Right lobe of liver (tissue), 6 donors: ENCODE measurements around the gene DDI1. TPM values are rescaled to one million over a fixed set of nuclear protein-coding genes. Genes with fewer than 3 reads are reported as not detected.

ENCODE experiments used
- ATAC-seq, 4 donors: fragments of 200-7000 bp; cut with Tn5 transposase; one replicate each; pipeline ENCODE4 v1.9.1; 2020; ENCODE audit warnings: mild to moderate bottlenecking in 4 of 4, moderate library complexity in 4 of 4
- DNase-seq, 3 donors: peaks; one replicate each; pipeline ENCODE4 v3.0.0-alpha.2; 2020
- H3K27ac ChIP-seq, 3 donors: fragments of 200-600 bp; one replicate each; pipeline ENCODE4 v1.8.0; 2022
- H3K27me3 ChIP-seq, 2 donors: fragments of 200-600 bp; one replicate each; pipeline ENCODE4 v1.8.0; 2022
- H3K36me3 ChIP-seq, 4 donors: fragments of 200-600 bp; sonication (generic) in 1 of 4; one replicate each; pipeline versions ENCODE4 v1.5.1 to v1.8.0; 2017 to 2022; ENCODE audit warnings: control low read depth in 1 of 4
- H3K4me1 ChIP-seq, 4 donors: fragments of 200-600 bp; sonication (generic) in 1 of 4; one replicate each; pipeline versions ENCODE4 v1.5.1 to v1.8.0; 2017 to 2022; ENCODE audit warnings: control low read depth in 1 of 4
- H3K4me3 ChIP-seq, 3 donors: fragments of 200-600 bp; one replicate each; pipeline ENCODE4 v1.8.0; 2022
- H3K9me3 ChIP-seq, 4 donors: fragments of 200-600 bp; sonication (generic) in 1 of 4; one replicate each; pipeline versions ENCODE4 v1.5.1 to v1.8.0; 2017 to 2022; ENCODE audit warnings: control low read depth in 1 of 4
- POLR2A ChIP-seq: fragments of 450-650 bp; IDR thresholded peaks from one replicate; pipeline ENCODE4 v1.6.1; 2017; ENCODE audit warnings: antibody characterized with exemption, mild to moderate bottlenecking
- WGBS: methylation state at CpG from one replicate; pipeline ENCODE4 v1.1.6; 2018; ENCODE audit warnings: low coverage, low lambda C conversion rate; ENCODE audit not compliant: insufficient coverage; ENCODE audit errors: missing lambda C conversion rate; 5-methylcytosine and 5-hydroxymethylcytosine counted together
- intact Hi-C, 2 donors: fragments of 100-400 bp; cut with DNase I; formaldehyde crosslinking; loops; one replicate each; pipeline versions ENCODE4 v1.11.2 to v1.14.1; 2022
- total RNA-seq, 6 experiments: library from RNA; depleted of rRNA in 2 of 6; stranded (reverse); fragments of >200 nt in 2 of 6; fragmentation: NEBNext Ultra II Directional in 3 of 6; extraction: Animal tissue kit (Norgen Biotek cat#: 25700) in 3 of 6; gene quantifications; one replicate each; pipeline versions ENCODE4 v1.1.0 to v1.2.4, GENCODE V29; 2016 to 2023
- TF ChIP-seq, protein P1 (sequence below), 4 donors: fragments of 200-600 bp in 3 of 4; fragments of 450-650 bp in 1 of 4; IDR thresholded peaks; one replicate each; pipeline versions ENCODE4 v1.5.1 to v1.8.0; 2016 to 2022; ENCODE audit warnings: antibody characterized with exemption in 4 of 4, mild to moderate bottlenecking in 2 of 4
- donor health status: DM: no; HTN: yes; CAD: no.
- donor health status: DM: no; HTN: no; CAD: no.
- donor health status: DM: no; HTN: no; CAD: no.
- donor health status: DM: no; HTN: yes; CAD: no.
- donor health status: DM: no; HTN: yes; CAD: no.

DDI1 gene
- total RNA-seq, 6 experiments from 2014 or later: not detected

GRCh38 chr11:103994094-103994493 is 42.3 kb upstream of the DDI1 start:
- H3K27ac ChIP-seq: no peak overlapping the region
- no peaks in the 10 kb centered on the region for H3K36me3 ChIP-seq
- no peak for DNase-seq

GRCh38 chr11:103994518-103994917 is 41.9 kb upstream of the DDI1 start:
- DNase-seq (no peak), ATAC-seq (no peak)
- Histone ChIP-seq H3K27ac (no peak overlapping the region), H3K9me3 (no peaks in the 10 kb centered on the region), H3K27me3 (no peaks in the 10 kb centered on the region), H3K36me3 (no peaks in the 10 kb centered on the region), H3K4me3 (no peak overlapping the region), H3K4me1 (no peaks in the 10 kb centered on the region)
- intact Hi-C loops: no loop called here
- WGBS: 69% methylated on average over 2 of the region's 2 CpGs
- no peak for TF ChIP-seq POLR2A
- TF ChIP-seq, protein P1, sequence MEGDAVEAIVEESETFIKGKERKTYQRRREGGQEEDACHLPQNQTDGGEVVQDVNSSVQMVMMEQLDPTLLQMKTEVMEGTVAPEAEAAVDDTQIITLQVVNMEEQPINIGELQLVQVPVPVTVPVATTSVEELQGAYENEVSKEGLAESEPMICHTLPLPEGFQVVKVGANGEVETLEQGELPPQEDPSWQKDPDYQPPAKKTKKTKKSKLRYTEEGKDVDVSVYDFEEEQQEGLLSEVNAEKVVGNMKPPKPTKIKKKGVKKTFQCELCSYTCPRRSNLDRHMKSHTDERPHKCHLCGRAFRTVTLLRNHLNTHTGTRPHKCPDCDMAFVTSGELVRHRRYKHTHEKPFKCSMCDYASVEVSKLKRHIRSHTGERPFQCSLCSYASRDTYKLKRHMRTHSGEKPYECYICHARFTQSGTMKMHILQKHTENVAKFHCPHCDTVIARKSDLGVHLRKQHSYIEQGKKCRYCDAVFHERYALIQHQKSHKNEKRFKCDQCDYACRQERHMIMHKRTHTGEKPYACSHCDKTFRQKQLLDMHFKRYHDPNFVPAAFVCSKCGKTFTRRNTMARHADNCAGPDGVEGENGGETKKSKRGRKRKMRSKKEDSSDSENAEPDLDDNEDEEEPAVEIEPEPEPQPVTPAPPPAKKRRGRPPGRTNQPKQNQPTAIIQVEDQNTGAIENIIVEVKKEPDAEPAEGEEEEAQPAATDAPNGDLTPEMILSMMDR (IDR thresholded peaks at IDR 0.05): no peak

More at GRCh38 chr11:103994094-103994493, 42.3 kb upstream of the DDI1 start:
- intact Hi-C loops: no loop called here
- Histone ChIP-seq H3K4me1 (no peaks in the 10 kb centered on the region), H3K9me3 (no peaks in the 10 kb centered on the region), H3K27me3 (no peaks in the 10 kb centered on the region), H3K4me3 (no peak overlapping the region)
- WGBS: 95% methylated on average over 1 of the region's 1 CpG
- no peak for ATAC-seq
- TF ChIP-seq, protein P1 (IDR thresholded peaks at IDR 0.05): no peak
- TF ChIP-seq POLR2A: no peak

- TF ChIP-seq, protein P1 (IDR thresholded peaks at IDR 0.05): no peak
- TF ChIP-seq POLR2A: no peak
- WGBS: 58% methylated on average over 4 of the region's 4 CpGs
These were observed 40.5 kb upstream of the DDI1 start for GRCh38 chr11:103995896-103996295.

GRCh38 chr11:103997082-103997481 is 39.4 kb upstream of the DDI1 start:
- Histone ChIP-seq H3K27me3 (no peaks in the 10 kb centered on the region), H3K4me1 (no peaks in the 10 kb centered on the region), H3K27ac (no peak overlapping the region), H3K4me3 (no peak overlapping the region), H3K9me3 (no peaks in the 10 kb centered on the region), H3K36me3 (no peaks in the 10 kb centered on the region)
- no peak for ATAC-seq
- intact Hi-C loops: no loop called here
- 85% methylated on average over 1 of the region's 1 CpG for WGBS
- no peak for TF ChIP-seq POLR2A
- TF ChIP-seq, protein P1 (IDR thresholded peaks at IDR 0.05): no peak
- no peak for DNase-seq

More at GRCh38 chr11:103995896-103996295, 40.5 kb upstream of the DDI1 start:
- H3K4me1 ChIP-seq: no peaks in the 10 kb centered on the region
- DNase-seq (no peak), ATAC-seq (no peak)
- H3K36me3 ChIP-seq: no peaks in the 10 kb centered on the region
- H3K4me3 ChIP-seq: no peak overlapping the region
- no peaks in the 10 kb centered on the region for H3K9me3 ChIP-seq
- no peak overlapping the region for H3K27ac ChIP-seq
- H3K27me3 ChIP-seq: no peaks in the 10 kb centered on the region
- intact Hi-C loops: no loop called here
